GM12875 (cell line): ENCODE measurements around the gene KIFC1.

ENCODE experiments used
- H3K4me3 ChIP-seq: one replicate; pipeline ENCODE4 v1.5.1; 2011; ENCODE audit warnings: low read depth, low read length, control low read depth
- CTCF ChIP-seq: IDR thresholded peaks from 2 replicates; pipeline ENCODE4 v1.5.1; 2011; ENCODE audit warnings: low read depth, mild to moderate bottlenecking, control low read depth, inconsistent platforms, low read length, moderate library complexity, borderline replicate concordance; ENCODE audit not compliant: insufficient read depth

The KIFC1 gene

GRCh38 chr6:33428966-33429749 is 37.5 kb downstream of the KIFC1 start:
- H3K4me3 ChIP-seq = no peak overlapping the region
- no peak for TF ChIP-seq CTCF

- no peak for TF ChIP-seq CTCF
- H3K4me3 ChIP-seq = no peak overlapping the region
Observed at GRCh38 chr6:33429750-33430052, 38.1 kb downstream of the KIFC1 start.

GRCh38 chr6:33430334-33430733 is 38.7 kb downstream of the KIFC1 start:
- no peak overlapping the region for H3K4me3 ChIP-seq
- no peak for TF ChIP-seq CTCF

GRCh38 chr6:33430991-33431879 is 39.6 kb downstream of the KIFC1 start:
- peak overlapping the region; percentile 33 for H3K4me3 ChIP-seq
- no peak for TF ChIP-seq CTCF

- TF ChIP-seq CTCF = no peak
- H3K4me3 ChIP-seq = no peak overlapping the region
Observed at GRCh38 chr6:33431880-33432541, 40.4 kb downstream of the KIFC1 start.

GRCh38 chr6:33432546-33432945 is 40.9 kb downstream of the KIFC1 start:
- no peak overlapping the region for H3K4me3 ChIP-seq
- TF ChIP-seq CTCF = no peak
